Measurements from ENCODE around the gene SLC7A1. TPM values are rescaled to one million over a fixed set of nuclear protein-coding genes. Genes with fewer than 3 reads are reported as not detected.

The SLC7A1 gene
- total RNA-seq, 4 donors from 2014 or later, result 7.3 to 17.9 (median 10.5) TPM

- TF ChIP-seq, protein P1, sequence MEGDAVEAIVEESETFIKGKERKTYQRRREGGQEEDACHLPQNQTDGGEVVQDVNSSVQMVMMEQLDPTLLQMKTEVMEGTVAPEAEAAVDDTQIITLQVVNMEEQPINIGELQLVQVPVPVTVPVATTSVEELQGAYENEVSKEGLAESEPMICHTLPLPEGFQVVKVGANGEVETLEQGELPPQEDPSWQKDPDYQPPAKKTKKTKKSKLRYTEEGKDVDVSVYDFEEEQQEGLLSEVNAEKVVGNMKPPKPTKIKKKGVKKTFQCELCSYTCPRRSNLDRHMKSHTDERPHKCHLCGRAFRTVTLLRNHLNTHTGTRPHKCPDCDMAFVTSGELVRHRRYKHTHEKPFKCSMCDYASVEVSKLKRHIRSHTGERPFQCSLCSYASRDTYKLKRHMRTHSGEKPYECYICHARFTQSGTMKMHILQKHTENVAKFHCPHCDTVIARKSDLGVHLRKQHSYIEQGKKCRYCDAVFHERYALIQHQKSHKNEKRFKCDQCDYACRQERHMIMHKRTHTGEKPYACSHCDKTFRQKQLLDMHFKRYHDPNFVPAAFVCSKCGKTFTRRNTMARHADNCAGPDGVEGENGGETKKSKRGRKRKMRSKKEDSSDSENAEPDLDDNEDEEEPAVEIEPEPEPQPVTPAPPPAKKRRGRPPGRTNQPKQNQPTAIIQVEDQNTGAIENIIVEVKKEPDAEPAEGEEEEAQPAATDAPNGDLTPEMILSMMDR (IDR thresholded peaks at IDR 0.05; ENCODE audit: low read depth), result no peak
These were observed 44.3 kb downstream of the SLC7A1 start for GRCh38 chr13:29551214-29551613.

GRCh38 chr13:29550430-29550988, 45.0 kb downstream of the SLC7A1 start:
- TF ChIP-seq, protein P1 (IDR thresholded peaks at IDR 0.05; ENCODE audit: low read depth), result no peak

GRCh38 chr13:29548722-29549121, 46.8 kb downstream of the SLC7A1 start:
- TF ChIP-seq, protein P1 (IDR thresholded peaks at IDR 0.05; ENCODE audit: low read depth), result no peak

- TF ChIP-seq, protein P1 (IDR thresholded peaks at IDR 0.05; ENCODE audit: low read depth), result no peak
These were observed 48.3 kb downstream of the SLC7A1 start for GRCh38 chr13:29547153-29547552.

GRCh38 chr13:29546662-29547061, 48.8 kb downstream of the SLC7A1 start:
- TF ChIP-seq, protein P1 (IDR thresholded peaks at IDR 0.05; ENCODE audit: low read depth), result no peak

GRCh38 chr13:29545988-29546387, 49.5 kb downstream of the SLC7A1 start:
- TF ChIP-seq, protein P1 (IDR thresholded peaks at IDR 0.05; ENCODE audit: low read depth), result no peak

- TF ChIP-seq, protein P1 (IDR thresholded peaks at IDR 0.05; ENCODE audit: low read depth), result no peak
These were observed 52.0 kb downstream of the SLC7A1 start for GRCh38 chr13:29543230-29544215.

Data from subcutaneous adipose tissue (tissue), 4 donors.